ENCODE measurements around the gene ERVV-1.
"Not testable (repeated sequence)": the region's sequence is repeated elsewhere in the genome, so short reads cannot be mapped to it uniquely, and the experiment has no call there.

ERVV-1 gene

DNA sequence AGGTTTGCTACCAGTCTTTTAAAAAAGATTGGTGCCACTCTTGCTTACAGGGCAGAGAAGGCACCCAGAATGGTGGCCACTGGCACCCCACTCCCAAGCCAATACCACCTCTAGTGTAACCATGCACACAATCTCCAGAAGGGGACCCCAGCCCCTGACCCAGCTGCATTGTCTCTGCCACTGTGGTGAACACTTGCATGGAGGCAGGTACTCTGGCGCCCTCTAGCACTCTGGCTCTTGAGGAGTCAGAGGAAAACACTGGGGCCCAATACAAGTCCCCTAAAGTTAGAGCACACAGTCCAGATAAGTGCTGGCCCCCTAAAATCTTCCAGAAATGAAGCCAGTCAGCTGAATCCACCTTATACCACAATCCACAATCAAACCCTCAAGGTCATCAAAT, 6.0 kb downstream of the ERVV-1 start:
- no peak for DNase-seq

DNA sequence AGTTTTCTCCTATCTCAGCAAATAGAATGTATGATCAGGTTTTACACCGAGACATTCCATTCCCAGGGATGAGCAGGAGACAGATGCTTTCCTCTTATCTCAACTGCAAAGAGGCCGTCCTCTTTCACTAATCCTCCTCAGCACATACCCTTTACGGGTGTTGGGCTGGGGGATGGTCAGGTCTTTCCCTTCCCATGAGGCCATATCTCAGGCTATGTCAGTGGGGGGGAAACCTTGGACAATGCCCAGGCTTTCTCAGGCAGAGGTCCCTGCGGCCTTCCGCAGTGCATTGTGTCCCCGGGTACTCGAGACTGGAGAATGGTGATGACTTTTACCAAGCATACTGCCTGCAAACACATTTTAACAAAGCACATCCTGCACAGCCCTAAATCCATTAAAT, 14.6 kb downstream of the ERVV-1 start:
- not testable (repeated sequence) for DNase-seq

DNA sequence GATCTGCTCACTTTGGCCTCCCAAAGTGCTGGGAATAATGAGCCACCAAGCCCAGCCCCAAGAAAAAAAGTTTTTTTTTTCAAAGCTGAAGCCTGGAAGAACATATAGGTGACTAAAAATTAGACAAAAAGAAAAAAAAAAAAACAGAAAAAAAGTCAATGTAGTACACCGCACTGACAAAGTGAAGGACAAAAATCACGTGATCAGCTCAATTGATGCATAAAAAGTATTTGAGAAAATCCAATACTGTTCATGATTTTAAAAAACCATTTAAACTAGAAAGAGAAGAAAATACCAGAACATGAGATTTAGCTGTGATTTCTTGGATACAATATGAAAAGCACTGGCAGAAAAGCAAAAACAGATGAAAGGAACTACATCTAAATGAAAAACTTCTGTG, 20.3 kb downstream of the ERVV-1 start:
- DNase-seq = no peak

GRCh38 chr19:53034948-53035675, 21.4 kb downstream of the ERVV-1 start:
- DNase-seq = no peak

DNA sequence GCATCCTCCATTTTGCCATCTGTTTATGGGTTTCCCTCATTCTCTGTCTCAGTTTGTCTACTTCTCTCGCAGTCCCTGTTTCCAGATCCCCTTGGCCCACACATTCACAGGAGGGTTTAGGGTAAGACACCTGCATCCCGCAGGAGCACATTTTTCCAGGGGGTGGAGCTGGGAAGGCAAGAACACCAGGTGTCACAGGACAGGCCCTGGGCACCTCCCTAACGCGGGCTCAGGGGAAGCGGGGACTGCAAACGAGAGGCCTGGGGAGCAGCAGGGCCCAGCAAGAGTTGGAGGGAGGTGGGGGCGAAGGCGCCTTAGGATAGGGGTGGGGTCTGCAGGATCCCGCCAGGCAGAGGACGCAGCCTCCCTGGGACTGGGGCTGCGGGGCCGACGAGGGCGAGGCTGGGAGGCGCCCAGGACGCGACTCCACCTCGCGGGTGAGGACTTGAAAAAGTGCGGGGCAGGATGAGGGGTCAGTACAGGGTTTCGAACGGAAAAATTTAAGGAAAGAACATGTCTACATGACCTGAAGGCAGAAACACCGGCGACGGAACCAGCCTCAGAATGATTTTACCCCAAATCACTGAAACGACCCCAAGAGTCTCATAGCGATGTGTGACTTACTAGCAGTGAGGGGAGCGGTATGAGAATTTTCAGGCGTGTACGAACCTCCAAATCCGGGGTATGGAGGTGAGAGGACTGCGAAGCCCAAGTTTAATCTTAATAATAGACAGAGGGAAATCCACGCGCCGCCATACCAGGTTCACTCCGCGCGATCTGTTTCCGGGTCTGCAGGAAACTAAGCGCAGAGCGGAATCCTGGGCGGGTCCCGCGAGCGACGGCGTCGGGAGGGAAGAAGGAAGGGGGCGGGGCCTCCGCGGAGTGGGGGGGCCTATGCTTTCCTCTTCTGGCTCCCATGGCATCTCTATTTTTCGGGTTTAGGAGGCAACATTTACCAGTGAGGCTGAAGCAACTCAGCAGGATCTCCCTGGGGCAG, 23.7 kb downstream of the ERVV-1 start:
- DNase-seq = peak in 1 of 14 donors; percentile 16

DNA sequence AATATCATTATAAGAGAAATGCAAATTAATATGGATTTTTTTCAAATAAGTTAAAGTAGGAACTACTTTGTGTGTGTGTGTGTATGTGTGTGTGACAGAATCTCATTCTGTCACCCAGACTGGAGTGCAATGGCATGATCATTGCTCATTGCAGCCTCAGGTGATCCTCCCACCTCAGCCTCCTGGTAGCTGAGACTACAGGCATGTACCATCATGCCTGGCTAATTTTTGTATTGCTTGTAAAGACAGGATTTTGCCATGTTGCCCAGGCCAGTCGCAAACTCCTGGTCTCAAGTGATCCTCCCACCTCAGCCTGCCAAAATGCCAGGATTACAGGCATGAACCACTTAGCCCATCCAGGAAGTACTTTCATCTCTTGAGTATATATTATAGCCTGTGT, 27.6 kb downstream of the ERVV-1 start:
- no peak for DNase-seq

DNA sequence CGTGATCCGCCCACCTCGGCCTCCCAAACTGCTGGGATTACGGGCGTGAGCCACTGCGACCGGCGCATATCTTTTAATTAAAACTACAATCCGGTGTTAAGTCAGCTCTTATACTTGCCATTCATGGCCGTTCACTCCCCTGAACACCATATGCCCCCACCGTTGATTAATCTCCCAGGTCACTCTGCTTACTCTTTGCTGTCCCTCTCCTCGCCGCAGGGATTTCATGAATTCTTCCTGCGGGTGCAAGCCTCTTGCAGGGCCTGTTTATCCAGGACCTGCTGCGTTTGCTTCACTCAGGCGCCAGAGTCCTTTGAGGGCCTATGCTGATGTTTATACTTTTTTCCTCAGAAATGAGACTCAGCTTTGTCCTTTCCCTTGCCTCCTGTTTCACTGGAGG, 31.8 kb downstream of the ERVV-1 start:
- no peak for DNase-seq

GRCh38 chr19:53047379-53047778, 33.7 kb downstream of the ERVV-1 start:
- DNase-seq = no peak

DNA sequence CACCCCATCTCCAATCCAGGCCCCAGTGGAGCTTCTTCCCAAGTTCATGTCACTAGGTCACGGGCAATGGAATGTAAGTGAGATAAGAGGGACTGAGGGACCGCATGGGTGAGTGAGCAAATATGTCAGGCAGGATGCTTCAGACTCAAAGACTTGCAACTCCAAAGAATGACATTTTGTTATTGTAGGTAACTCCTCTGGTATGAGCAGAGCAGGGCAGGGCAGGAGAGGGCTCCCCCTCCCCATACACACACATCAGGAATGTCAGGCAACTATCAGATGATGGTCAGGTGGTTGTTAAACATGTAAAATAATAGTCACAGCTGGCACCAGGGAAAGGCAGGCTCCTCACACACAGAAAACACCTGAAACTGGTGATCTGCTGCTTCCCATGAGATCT, 41.4 kb downstream of the ERVV-1 start:
- DNase-seq = no peak

DNA sequence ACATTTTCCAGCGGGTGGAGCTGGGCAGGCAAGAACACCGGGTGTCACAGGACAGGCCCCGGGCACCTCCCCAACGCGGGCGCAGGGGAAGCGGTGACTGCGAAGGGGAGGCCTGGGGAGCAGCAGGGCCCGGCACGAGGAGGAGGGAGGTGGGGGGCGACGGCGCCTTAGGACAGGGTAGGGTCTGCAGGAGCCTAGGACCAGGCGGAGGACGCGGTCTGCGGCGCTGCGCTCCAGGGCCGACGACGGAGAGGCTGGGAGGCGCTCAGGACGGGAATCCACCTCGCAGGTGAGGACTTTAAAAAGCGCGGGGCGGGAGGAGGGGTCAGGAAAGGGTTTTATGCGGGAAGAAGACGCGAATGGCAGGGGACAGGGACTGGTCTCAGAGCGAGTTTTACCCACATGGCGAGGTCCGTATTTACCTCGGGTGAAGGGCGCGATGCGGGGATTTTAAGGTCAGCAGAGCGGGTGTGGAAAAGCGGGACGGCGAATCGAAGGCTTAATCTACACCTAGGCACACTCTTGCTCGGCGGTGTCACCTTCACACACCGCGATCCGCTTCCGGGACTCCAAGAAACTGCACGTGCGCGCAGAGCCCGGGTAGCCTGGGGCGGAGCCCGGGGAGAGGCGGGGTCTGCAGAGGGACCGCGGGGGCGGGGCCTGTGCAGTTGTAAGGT, 44.3 kb downstream of the ERVV-1 start:
- peak in 1 of 14 donors; percentile 16 for DNase-seq

Measured in C1 segment of cervical spinal cord (tissue), 14 donors.